ENCODE results near the gene PDZD8.

- TF ChIP-seq CTCF (conservative IDR thresholded peaks at IDR 0.05 in 1 of 2, IDR thresholded peaks at IDR 0.05 in 1 of 2; ENCODE audit: low read depth in 1 of 2, low read length in 2 of 2) = no peak
- TF ChIP-seq EZH2 (IDR thresholded peaks at IDR 0.05; ENCODE audit: low read length, missing control alignments) = no peak
These were observed 35.7 kb downstream of the PDZD8 start for GRCh38 chr10:117339578-117339977.

All from fibroblast of lung (primary cell).